GM18502 (cell line): Measurements from ENCODE around the gene CCR3.

ENCODE experiments used
- ATAC-seq: cut with Tn5 transposase; IDR thresholded peaks from one replicate; pipeline ENCODE4 v1.9.1; 2021; ENCODE audit warnings: mild to moderate bottlenecking; ENCODE audit not compliant: unreplicated experiment, poor library complexity

The CCR3 gene

DNA sequence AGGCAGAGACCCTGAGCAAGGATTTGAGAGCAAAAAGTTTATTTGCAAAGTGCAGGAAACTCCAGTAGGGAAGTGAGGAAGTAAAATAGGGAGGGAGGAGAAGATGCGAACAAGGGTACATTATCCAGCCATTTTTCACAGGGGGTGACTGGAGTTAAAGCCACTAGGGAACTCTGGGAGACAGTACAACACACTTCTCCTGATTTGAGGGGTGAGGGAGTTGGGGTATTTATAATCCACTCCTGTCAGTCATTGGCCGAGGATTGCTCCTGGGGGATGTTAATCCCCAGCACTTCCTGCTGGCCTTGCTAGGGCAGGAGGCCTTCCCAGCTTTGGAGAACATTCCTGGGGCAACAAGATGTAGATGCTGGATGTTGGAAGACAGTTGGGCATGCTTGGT is 28.2 kb downstream of the CCR3 start:
- ATAC-seq: no peak

DNA sequence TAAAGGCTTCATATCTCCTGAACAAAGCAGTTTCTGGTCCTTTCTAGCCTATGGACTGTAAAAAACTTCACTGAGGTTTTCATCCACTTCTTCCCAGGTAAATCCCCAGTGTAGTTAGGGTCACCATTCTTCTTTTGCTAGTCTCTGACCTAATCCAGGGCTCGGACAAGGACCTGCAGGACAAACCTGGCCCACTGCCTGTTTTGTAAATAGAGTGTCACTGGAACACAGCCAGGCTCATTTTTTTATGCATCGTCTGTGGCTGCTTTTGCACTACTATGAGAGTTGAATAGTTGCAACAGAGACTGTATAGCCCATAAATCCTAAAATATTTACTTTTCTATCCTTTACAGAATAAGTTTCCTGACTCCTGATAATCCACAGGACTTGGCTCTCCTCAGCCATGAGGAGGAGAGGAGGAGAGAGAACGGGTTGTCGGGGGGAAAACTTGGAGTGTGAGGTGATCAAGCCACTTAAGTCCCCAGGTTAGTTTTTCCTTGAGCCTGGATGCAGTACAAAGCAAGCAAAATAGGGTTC is 29.0 kb downstream of the CCR3 start:
- no peak for ATAC-seq

DNA sequence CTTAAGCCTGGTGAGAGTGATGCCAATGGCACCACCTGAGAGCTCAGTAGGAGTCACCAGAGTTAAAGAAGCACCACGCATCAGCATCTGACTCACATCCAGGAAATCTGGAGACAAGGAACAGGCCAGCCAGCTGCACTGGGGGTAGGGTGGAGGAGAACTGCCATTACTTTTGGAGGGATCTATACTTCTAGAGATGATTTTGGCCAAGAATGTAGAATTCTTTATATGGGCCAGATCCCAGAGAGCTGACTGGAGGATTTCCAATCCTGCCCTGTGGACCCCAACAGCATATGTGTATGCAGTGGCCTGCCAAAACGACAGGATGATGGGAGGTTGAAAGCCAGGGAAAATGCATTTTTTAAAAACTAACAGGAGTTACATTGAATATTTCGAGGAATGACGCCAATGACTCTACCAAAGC is 29.8 kb downstream of the CCR3 start:
- ATAC-seq: no peak

DNA sequence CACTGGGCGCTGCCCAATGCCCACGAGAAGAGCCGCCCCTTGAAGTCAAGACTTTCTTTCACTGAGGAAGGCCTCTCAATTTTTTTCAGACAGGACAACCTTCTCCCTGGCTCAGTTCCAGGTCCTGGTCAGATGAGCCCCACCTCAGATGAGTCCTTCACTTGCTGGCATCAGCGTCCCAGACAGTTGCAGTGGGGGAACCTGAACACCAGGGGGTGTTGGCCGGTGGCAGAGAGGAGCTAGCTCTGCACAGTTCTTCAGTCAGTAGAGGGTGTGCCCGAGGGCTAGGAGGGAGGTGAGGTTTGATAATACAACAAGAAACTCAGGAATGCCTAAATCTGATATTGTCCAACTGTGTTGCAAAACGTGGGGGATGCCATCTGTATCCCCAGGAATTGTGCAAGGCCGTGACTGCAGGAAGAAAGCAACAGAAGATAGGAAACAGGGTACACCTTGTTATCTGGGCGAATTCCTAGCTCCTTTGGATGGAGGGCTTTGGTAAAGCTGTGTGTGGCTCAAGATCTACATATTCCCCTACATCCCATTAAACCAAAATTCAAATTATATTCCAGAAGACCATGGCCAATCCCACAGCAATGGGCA is 34.3 kb downstream of the CCR3 start:
- ATAC-seq: no peak

DNA sequence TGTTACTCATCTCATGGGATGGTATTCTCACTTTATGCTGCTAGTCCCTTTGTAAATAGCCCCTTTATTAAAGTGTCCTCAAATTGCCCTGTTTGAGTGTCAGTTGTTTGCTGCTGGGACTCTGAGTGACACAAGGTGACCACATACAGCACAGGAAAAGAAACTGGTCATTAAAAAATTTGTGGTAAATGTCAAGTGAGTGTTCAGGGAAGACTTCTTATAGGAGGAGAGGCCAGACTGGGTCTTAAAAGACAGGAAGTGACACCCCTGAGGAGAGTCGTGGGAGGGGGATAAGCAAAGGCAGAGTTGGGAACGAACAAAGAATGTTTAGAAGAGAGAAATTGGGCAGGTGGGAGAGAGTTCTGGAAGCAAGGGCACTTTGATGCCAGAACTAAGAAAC is 35.2 kb downstream of the CCR3 start:
- ATAC-seq: no peak

DNA sequence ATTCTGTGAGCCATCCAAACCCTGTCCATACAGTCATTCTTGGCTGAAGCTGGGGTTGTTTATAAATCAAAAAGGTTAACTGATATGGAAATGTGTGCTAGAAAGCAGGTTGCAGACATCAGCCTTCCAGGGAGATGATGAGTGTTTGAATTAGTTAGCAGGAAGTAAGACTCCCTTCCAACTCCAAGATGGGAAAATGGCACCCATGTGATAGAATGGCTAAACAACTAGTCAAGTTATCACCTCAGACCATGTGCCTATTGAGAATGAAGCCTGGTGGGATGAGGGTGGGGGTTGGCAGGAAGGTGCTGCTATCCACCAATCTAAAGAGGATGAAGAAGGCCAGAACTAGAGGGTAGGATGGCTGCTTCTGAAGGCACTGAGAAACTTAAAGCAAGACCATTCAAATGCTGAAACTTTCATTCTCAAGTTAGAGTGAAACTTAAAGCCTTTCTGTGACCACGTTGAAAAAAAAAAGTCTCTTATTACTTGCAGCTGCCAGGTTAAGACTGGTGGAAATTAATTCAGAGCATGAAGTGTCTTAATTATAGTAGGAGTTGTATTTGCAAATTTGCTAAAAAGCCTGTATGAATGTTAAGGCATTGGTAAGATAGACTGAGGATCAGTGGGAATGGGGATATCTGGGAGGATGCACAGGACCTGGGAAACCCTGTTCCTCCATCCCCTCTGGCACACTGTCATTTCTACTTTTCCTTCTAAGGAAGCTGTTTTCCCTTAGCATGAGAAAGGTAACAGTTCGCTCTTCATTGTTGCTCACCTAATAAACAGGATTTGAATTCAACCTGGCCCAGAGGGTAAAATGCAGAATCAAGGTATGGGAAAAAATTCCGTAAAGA is 36.8 kb downstream of the CCR3 start:
- no peak for ATAC-seq

DNA sequence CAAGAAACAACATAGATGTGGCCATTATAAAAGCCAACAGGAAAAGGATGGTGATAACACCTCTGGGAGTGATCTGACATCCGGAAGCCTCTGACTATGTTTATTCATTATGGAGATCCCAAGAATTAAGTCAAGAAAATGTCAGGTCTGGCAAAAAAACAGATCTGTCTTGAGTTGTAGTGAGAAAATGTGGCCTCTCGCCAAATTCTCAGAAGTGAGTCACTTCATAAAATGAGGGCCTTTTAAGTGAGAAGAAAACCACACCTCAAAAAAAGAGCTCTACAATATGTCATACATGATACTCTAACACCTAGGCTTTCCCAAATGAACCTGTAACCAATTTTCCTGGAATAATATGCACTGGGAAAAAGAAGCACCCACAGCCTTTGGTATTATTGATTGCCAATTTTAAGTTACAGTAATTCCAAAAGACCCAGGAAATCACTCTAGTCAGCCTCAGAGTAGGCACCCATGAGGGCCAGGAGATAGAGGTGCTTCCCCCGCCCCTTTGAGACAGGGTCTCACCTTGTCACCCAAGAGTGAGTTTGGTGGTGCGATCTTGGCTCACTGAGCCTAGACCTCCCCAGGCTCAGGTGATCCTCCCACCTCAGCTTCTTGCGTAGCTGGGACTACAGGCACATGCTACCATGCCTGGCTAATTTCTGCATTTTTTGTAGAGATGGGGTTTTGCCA is 38.0 kb downstream of the CCR3 start:
- ATAC-seq: no peak

DNA sequence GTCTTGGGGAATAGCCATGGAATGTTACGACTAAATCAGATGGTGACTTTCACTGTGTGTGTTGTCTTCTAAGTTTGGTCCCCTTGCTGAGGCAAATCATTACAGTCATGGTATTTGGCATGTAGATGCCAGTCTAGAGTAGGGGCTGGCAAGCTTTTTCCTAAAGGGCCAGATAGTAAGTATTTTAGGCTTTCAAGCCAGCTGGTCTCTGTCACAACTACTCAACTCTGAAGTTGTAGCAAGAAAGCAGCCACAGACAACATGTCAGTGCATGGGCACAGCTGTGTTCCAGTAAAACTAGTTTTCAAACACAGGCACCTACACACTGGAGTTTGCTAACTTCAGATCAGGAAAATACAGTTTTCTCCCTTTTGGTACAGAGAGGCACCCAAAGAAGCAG is 39.3 kb downstream of the CCR3 start:
- no peak for ATAC-seq

DNA sequence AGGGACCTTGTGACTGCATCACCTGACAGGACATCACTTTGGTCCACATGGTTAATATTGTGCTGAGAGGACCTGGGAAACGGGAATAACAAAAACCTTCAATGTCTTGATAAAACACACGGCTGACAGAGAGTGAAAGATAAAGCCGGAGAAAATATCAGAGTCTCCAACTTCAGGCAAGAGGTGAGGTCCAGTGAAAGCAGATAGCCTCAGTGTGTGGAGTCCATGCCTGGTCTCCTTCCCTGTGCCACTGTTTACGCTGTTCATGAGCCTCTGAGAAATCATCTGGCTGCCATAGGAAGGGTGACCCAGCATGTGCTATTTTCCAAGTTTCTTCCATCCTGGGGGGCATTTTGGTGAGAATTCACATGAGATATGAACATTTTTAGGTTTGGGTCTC is 39.8 kb downstream of the CCR3 start:
- ATAC-seq: no peak

DNA sequence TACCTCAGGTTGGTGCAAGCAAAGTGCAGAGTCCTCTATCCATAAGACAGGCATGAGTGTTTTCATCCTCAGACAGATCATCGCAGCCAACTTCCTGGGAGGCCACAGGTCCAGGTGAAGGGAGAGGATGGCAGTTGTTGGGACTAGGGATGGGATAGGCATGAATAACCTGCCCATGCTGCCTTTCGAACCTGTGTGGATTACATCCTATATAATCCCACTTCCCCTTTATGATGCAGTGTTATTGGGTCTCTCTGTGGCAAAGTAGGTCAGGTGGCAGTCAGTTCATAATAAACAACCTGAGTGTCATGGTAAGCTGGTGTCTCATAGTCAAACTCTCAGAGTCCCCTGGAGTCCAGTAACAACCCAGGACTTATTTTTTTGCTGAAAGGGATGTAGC is 40.4 kb downstream of the CCR3 start:
- no peak for ATAC-seq

DNA sequence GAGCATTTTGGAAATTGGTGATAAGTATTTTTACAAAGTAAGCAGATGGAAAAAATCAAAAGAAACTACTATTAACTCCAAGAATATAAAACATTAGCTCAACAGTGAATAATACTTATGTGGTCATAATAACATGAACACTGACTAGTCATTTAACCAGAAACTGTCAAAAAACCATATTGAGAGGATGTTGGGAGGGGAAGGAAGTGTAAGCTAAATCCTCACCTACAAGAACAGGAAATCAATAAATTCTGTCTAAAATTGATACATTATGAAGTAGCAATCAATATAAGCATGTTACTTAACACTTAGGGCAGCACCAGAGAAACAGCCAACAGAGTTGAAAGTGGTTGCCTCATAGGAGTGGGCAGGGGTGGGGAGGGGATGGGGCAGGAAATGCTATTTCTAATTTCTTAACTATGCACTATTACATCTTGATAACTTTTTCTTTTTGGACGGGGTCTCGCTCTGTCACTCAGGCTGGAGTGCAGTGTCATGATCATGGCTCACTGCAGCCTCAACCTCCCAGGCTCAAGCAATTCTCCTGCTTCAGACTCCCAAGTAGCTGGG is 41.7 kb downstream of the CCR3 start:
- no peak for ATAC-seq

DNA sequence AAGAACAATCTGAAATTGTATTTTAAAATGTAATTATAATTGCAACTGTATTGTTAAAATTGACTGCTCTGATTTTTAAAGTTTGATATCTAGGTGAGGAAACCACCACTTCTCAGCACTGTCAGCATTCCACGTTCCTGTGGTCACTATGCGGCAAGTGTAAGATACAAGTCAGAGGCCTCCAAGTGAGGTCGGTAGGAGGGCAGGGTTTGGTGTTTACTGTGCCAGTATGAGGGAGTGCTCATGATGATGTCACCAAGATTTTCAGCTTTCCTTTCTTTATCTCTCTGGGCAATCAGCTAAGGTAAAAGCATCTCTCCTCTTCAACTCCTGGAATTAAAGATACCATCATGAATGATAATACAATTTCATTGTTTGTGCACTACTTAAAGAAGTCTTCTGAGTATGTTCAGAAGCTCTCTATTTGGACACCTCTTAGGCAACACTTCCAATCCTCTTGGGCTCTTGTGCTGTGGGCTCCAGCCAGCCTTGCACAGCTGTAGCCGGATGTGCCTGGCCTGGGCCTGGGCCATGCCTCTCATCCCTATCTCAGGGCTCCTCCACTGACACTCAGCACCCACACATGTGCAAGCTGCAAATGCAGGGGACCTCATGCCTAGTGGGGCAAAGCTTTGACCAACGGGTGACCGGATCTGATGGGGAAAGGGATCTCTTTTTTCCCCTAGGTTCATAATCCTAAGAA is 42.9 kb downstream of the CCR3 start:
- ATAC-seq: no peak

DNA sequence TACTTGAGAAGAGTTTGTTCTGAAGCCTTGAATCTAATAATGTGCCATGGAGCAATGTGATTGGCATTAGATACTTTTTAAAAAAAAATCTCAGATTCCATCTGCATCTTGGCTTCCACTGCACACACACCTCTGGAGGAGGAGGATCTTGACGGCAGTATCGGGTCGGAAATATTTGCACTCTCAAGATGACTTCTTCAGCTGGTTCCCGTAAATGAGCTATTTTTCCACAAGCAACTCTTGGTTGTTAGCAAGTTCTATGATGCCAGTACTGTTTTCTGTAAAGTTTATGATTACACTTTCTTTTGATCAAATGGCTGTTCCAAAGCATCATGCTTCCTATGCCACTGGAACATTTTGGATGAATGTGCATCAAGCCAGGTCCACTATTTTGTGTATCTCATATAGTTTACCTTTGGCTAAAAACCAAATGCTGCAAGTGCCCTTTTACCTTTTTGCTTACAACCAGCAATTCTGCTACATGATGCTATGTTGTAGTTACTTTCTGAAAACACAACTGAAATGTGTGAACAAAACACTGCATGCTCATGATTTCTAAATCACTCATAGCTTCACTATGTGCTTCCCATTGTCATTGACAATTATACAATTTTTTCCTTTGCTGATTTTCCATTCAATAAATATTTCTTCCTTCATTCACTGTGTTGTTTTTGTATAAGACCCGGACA is 43.8 kb downstream of the CCR3 start:
- ATAC-seq: no peak

DNA sequence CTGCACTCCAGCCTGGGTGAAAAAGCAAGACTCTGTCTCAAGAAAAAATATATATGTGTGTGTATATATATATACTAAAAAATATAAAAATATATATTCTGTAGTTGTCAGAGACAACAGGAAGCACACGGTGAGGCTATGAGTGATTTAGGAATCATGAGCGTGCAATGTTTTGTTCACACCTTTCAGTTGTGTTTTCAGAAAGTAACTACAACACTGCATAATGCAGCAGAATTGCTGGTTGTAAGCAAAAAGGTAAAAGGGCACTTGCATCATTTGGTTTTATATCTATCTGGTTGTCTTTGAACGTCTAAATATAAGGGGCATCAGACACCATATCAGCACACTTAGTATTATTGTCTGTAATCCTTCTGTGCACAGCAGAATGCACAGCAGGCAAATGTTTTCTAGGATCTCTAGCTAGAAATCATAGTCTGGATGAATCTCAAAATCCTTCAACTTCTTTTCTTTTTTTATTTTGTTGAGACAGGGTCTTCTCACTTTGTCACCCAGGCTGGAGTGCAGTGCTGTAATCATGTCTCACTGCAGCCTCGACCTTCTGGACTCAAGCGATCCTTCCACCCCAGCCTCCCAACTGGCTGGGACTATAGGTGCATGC is 44.8 kb downstream of the CCR3 start:
- no peak for ATAC-seq

DNA sequence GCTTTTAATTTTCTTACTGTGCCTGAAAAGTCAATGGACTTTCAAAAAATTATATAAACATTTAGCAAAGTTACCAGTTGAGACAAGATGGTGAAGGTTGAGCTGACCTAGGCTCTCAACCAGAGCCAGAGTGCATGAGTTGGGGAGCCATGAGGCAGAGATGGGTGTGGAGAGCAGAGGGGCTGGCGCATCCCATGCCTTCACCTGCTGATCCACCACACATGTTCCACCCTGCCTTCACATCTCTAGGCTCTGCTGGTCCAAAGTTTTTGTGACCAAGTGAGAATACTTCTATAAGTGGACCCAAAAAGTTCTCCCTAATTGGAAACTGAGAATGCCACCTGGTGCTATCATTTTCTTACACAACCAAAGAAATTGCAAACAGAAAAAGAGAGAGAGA is 47.3 kb downstream of the CCR3 start:
- no peak for ATAC-seq

DNA sequence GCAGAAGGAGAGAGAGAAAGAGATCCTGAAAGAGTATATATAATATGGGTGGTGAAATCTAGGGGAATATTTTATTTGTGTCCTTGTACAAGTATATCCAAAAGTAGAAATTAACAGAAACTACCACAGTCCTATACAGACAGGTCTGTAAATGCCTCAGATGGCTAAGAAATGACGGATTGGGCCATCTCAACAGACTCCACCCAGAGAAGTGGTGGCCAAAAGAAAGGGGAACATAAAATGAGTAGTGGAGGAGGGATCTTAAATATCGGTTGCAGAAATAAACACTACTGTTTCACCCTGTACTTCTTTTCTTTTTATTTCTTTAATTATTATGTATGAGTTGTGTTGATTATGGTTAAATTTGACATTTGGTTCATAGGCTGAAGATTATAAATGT is 47.7 kb downstream of the CCR3 start:
- no peak for ATAC-seq

DNA sequence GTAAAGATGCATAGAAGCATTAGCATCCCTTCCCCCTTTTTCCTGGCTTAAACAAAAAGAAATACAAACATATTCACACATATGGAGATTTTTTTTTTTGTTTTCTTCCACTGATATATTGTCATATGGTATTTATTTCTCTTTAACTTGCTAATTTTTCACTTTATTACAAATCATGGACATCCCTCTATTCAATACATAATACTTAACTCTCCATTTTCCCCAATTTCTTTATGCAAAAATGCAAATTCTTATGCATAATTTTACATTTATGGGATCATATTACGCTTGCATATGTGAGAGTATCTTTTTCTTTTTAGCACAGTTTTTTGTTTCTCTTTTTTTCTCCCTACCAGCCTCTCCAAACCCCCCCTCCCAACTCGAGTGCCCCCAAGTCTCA is 48.8 kb downstream of the CCR3 start:
- no peak for ATAC-seq

DNA sequence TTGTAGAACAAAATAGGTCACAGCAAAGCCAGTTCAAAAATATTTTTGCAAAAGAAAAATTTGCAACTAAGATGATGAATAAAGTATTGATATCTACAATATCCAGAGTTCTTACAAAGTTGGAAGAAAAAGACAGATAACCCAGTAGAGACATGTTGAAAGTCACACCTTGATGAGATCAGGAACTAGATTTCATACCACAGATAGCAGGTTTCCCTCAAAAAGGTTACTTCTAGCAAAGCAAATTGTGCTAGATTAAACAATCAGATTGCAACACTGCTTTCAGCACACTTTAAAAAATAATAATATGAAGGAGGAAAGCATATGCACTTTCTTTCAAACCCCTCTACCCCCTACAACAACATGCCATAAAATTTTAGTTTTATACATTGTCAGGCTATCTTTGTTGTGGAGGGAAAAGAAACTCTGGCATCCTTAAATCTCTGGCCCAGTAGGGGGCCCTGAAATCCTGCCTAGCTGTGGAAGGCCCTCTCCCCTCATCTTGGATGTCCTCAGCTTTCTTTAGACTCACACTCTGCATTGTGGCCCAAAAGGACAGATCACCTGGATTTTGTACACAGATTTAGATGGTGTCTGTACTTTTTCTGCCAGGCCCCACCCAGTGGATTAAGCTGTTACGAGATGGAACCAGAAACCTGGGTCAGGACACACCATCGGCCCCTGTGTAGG is 50.9 kb downstream of the CCR3 start:
- ATAC-seq: no peak
